Nephron (organoid): ENCODE measurements around the gene MMP21.

Source experiments
- H3K27ac Mint-ChIP-seq, 3 experiments: 2 replicates each; pipeline ENCODE4 v1.8.0; 2020; ENCODE audit warnings: mixed read lengths in 3 of 3, mild to moderate bottlenecking in 2 of 3, moderate library complexity in 1 of 3
- H3K27me3 Mint-ChIP-seq: 2 replicates; pipeline ENCODE4 v1.8.0; 2021; ENCODE audit warnings: low read depth, mild to moderate bottlenecking, moderate library complexity, mixed read lengths
- H3K36me3 Mint-ChIP-seq: 2 replicates; pipeline ENCODE4 v1.8.0; 2020; ENCODE audit warnings: low read depth, mixed read lengths
- H3K4me1 Mint-ChIP-seq: 2 replicates; pipeline ENCODE4 v1.8.0; 2020; ENCODE audit warnings: mixed read lengths
- H3K4me3 Mint-ChIP-seq, 3 experiments: 2 replicates each; pipeline ENCODE4 v1.8.0; 2020; ENCODE audit warnings: mild to moderate bottlenecking in 3 of 3, mixed read lengths in 3 of 3, moderate library complexity in 2 of 3
- H3K9me3 Mint-ChIP-seq: 2 replicates; pipeline ENCODE4 v1.8.0; 2020; ENCODE audit warnings: mixed read lengths
- TF ChIP-seq, protein P1 (sequence below), 3 experiments: fragments of 200-600 bp; sonication (generic); IDR thresholded peaks; one replicate each; pipeline ENCODE4 v1.5.0; 2021; ENCODE audit warnings: antibody characterized with exemption in 3 of 3; ENCODE audit not compliant: unreplicated experiment in 3 of 3

MMP21 gene

DNA sequence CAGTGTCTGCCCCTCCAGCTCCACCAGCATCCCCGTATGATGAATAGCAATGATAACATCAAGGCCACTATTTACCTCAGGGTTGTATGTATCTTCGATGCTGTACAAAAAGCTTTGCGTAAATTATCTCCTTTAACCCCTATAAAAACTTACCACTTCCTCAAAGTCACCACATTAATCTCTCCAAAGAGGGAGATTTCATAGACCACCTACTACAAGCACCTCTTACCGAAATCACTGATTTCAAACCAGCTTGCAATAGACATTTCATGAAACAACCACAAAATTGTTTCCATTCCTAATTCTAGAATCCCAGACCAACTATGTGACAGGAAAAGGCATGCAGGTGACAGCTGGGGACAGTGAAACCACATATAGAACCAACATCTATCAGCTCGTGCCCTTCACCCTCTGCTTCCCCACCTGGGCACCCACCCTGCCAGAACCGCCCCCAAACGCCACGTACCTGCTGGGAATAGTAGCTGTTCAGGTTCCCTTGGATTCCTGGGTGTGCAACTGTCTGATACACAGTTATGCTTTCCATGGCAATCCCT lies 20.1 kb upstream of the MMP21 start:
- Mint-ChIP-seq H3K27me3 (no peaks in the 10 kb centered on the region), H3K4me3 (no peak overlapping the region), H3K36me3 (peaks cover 50% of the 10 kb centered on the region), H3K4me1 (no peaks in the 10 kb centered on the region), H3K9me3 (no peaks in the 10 kb centered on the region), H3K27ac (no peak overlapping the region)
- TF ChIP-seq, protein P1, sequence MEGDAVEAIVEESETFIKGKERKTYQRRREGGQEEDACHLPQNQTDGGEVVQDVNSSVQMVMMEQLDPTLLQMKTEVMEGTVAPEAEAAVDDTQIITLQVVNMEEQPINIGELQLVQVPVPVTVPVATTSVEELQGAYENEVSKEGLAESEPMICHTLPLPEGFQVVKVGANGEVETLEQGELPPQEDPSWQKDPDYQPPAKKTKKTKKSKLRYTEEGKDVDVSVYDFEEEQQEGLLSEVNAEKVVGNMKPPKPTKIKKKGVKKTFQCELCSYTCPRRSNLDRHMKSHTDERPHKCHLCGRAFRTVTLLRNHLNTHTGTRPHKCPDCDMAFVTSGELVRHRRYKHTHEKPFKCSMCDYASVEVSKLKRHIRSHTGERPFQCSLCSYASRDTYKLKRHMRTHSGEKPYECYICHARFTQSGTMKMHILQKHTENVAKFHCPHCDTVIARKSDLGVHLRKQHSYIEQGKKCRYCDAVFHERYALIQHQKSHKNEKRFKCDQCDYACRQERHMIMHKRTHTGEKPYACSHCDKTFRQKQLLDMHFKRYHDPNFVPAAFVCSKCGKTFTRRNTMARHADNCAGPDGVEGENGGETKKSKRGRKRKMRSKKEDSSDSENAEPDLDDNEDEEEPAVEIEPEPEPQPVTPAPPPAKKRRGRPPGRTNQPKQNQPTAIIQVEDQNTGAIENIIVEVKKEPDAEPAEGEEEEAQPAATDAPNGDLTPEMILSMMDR (IDR thresholded peaks at IDR 0.05; ENCODE audit: unreplicated experiment in 3 of 3) = no peak

DNA sequence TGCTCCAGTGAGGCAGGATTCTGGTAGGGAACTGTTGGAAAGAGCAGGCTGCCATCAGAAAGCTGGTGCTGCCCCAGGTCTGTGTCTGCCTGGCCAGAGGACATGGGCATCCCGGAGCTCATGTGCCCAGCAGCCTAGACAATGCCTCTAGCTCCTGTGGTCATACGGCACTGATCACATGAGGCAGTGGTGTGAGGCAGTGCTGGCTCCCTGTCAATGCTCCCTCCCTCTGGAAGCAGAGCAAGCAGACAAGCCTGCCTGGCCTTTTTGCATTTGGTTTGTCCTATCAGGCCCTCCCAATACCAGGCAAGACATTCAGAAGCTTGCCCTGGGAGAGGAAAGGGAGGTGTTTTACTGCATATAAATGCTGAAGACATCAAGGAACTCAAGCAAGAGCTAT lies 19.5 kb upstream of the MMP21 start:
- Mint-ChIP-seq H3K4me3 (no peak overlapping the region), H3K4me1 (peaks cover 1% of the 10 kb centered on the region), H3K27ac (no peak overlapping the region), H3K9me3 (no peaks in the 10 kb centered on the region), H3K27me3 (no peaks in the 10 kb centered on the region), H3K36me3 (peaks cover 50% of the 10 kb centered on the region)
- TF ChIP-seq, protein P1 (IDR thresholded peaks at IDR 0.05; ENCODE audit: unreplicated experiment in 3 of 3) = no peak

DNA sequence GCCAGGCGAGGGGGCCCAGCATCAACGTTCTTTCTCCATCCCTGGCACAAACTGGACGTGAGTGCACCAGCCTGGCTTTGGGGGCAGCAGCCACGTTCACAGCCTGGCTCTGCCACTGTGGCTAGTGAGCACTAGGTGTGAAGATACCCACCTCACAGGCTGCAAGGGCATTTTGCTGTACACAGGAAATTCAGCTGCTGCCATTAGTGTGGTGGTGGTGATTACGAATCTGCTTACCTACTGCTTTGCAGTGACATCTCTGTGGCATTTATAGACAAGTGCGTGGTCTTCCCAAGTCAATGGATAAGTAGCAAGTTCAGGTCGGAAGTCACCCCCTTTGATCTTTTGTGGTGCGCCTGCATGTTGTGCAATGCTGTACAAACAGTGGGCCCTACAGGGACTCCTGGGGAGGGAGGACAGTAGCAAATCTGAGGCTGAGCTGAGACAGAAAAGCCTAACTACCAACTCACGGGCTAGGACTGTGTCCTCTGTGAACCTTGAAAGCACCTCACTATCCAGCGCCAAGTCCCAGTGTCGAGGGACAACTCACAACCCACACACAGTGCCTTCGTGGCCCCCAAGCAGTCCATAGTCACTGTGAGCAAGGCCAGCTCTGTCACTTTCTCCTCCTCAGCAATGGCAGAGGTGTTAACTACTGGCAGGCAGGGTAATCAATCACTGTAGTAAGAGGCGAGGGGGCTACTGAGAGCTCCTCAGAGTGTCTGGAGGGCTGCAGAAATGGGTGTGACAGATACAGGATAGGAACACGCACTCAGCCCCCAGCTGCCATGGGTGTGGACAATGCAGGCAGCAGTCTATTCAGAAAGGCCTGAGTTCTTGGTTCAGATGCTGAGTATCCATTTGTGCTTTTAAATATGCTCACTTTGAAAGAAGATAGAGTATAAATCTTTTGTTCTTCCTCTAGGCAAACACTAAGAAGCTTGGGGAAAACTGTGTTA lies 17.0 kb upstream of the MMP21 start:
- Mint-ChIP-seq H3K36me3 (peaks cover 53% of the 10 kb centered on the region), H3K9me3 (no peaks in the 10 kb centered on the region), H3K27me3 (no peaks in the 10 kb centered on the region), H3K27ac (no peak overlapping the region), H3K4me1 (peaks cover 10% of the 10 kb centered on the region), H3K4me3 (no peak overlapping the region)
- TF ChIP-seq, protein P1 (IDR thresholded peaks at IDR 0.05; ENCODE audit: unreplicated experiment in 3 of 3) = no peak

DNA sequence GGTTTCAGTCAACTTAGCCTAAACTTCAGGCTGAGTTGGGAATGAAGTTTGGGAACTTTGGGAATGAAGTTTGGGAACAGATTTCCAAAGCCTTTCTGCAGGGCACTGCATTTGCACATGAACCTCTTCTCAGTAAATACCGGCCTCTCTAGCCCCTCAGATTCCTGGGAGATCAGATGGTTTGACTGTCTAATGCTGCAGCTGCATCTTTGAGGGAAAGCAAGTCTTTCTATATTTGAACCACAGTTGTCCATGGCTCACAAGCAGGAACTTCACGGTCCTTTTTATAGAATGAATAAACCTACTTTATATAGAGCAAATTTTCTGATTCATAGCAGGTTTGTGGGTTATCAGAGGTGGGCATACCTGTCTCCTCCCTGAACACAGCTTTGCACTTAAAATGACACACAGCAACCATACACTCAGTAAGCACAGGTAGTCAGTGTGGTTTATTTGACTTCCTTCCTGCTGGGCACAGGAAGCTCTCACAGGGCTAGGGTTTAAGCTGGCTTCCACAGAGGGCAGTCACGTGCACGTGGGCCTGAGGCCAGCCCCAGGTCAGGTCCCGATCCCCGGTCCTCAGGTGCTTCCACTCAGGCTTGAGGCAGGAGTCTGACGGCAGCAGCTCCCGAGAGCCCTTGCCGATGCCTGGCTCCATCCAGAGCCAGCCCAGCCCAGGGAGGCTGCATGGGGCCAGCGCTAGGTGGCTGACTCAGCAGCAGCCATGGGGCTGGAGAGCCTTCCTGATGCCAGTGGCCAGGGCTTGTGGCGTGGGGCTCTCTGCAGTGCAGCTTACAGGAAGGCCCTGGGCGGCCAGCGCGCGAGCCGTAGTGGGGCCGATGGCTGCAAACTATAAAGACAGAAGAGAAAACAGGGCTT lies 12.8 kb upstream of the MMP21 start:
- H3K36me3 Mint-ChIP-seq = peaks cover 32% of the 10 kb centered on the region

DNA sequence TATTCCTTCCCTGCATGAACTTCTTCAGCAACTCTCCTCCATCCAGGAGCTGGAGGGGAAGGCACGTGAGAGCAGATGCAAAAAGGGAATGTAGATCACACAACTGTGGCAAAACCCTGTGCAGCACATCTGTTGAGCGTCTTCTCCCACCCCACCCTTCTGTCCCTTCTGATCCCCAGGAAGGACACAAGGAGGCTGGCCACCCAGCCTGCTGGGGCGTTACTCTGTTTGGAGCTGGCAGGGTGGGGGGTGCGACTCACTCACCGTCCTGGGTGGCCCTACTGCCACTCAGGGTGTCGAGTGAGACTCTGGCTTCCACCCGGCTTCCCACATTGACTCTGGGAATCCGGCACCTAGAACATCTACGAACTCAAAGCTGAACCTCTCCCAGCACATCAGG lies 10.2 kb upstream of the MMP21 start:
- Mint-ChIP-seq H3K4me1 (peaks cover 35% of the 10 kb centered on the region), H3K27ac (no peak overlapping the region), H3K36me3 (peaks cover 13% of the 10 kb centered on the region), H3K9me3 (no peaks in the 10 kb centered on the region), H3K4me3 (no peak overlapping the region), H3K27me3 (peaks cover 19% of the 10 kb centered on the region)
- TF ChIP-seq, protein P1 (IDR thresholded peaks at IDR 0.05; ENCODE audit: unreplicated experiment in 3 of 3) = no peak

More for the DNA sequence above, 12.8 kb upstream of the MMP21 start:
- H3K4me1 Mint-ChIP-seq = peaks cover 26% of the 10 kb centered on the region
- H3K9me3 Mint-ChIP-seq = no peaks in the 10 kb centered on the region
- H3K4me3 Mint-ChIP-seq = no peak overlapping the region
- H3K27me3 Mint-ChIP-seq = peaks cover 9% of the 10 kb centered on the region
- peak overlapping the region in 2 of 3 experiments; percentile 10 to 63 for H3K27ac Mint-ChIP-seq
- TF ChIP-seq, protein P1 (IDR thresholded peaks at IDR 0.05; ENCODE audit: unreplicated experiment in 3 of 3) = no peak
